Measurements from ENCODE around the gene ABCA3.

DNA sequence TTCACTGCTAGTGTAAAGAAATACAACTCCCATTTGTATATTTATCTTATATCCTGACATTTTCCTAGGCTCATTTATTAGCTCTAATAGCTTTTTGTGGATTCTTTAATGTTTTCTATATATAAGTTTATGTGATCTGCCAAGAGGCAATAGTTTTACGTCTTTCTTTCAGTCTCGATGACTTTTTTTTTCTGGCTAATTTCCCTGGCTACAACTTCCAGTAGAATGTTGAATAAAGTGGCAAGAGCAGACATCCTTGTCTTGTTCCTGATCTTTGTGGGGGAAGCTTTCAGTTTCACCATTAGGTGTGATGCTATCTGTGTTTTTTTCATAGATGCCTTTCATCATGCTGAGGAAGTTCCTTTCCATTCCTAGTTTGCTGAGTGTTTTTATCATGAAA lies 43.9 kb upstream of the ABCA3 start:
- TF ChIP-seq, protein P1, sequence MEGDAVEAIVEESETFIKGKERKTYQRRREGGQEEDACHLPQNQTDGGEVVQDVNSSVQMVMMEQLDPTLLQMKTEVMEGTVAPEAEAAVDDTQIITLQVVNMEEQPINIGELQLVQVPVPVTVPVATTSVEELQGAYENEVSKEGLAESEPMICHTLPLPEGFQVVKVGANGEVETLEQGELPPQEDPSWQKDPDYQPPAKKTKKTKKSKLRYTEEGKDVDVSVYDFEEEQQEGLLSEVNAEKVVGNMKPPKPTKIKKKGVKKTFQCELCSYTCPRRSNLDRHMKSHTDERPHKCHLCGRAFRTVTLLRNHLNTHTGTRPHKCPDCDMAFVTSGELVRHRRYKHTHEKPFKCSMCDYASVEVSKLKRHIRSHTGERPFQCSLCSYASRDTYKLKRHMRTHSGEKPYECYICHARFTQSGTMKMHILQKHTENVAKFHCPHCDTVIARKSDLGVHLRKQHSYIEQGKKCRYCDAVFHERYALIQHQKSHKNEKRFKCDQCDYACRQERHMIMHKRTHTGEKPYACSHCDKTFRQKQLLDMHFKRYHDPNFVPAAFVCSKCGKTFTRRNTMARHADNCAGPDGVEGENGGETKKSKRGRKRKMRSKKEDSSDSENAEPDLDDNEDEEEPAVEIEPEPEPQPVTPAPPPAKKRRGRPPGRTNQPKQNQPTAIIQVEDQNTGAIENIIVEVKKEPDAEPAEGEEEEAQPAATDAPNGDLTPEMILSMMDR (IDR thresholded peaks at IDR 0.05), result no peak
- no peak for TF ChIP-seq POLR2A (IDR thresholded peaks at IDR 0.05)
